ENCODE measurements around the gene PCDH9.

The PCDH9 gene

GRCh38 chr13:67014399-67014798 is 215.7 kb downstream of the PCDH9 start:
- no peak overlapping the region for H3K4me3 ChIP-seq (ENCODE audit: control insufficient read depth, low read depth, low read length)
- TF ChIP-seq CTCF (conservative IDR thresholded peaks at IDR 0.05; ENCODE audit: control insufficient read depth, insufficient read depth, low read depth, low read length) = no peak
- DNase-seq (ENCODE audit: low read depth) = no peak

- DNase-seq (ENCODE audit: low read depth) = no peak
- no peak overlapping the region for H3K4me3 ChIP-seq (ENCODE audit: control insufficient read depth, low read depth, low read length)
- TF ChIP-seq CTCF (conservative IDR thresholded peaks at IDR 0.05; ENCODE audit: control insufficient read depth, insufficient read depth, low read depth, low read length) = no peak
Measured at GRCh38 chr13:67013709-67014108, 216.4 kb downstream of the PCDH9 start.

GRCh38 chr13:67008075-67008668 is 222.0 kb downstream of the PCDH9 start:
- no peak overlapping the region for H3K4me3 ChIP-seq (ENCODE audit: control insufficient read depth, low read depth, low read length)
- no peak for DNase-seq (ENCODE audit: low read depth)
- no peak for TF ChIP-seq CTCF (conservative IDR thresholded peaks at IDR 0.05; ENCODE audit: control insufficient read depth, insufficient read depth, low read depth, low read length)

- no peak overlapping the region for H3K4me3 ChIP-seq (ENCODE audit: control insufficient read depth, low read depth, low read length)
- DNase-seq (ENCODE audit: low read depth) = no peak
- no peak for TF ChIP-seq CTCF (conservative IDR thresholded peaks at IDR 0.05; ENCODE audit: control insufficient read depth, insufficient read depth, low read depth, low read length)
Measured at GRCh38 chr13:67004511-67004910, 225.6 kb downstream of the PCDH9 start.

GRCh38 chr13:67003743-67004142 is 226.4 kb downstream of the PCDH9 start:
- no peak for TF ChIP-seq CTCF (conservative IDR thresholded peaks at IDR 0.05; ENCODE audit: control insufficient read depth, insufficient read depth, low read depth, low read length)
- H3K4me3 ChIP-seq (ENCODE audit: control insufficient read depth, low read depth, low read length) = no peak overlapping the region
- DNase-seq (ENCODE audit: low read depth) = no peak

- H3K4me3 ChIP-seq (ENCODE audit: control insufficient read depth, low read depth, low read length) = no peak overlapping the region
- no peak for TF ChIP-seq CTCF (conservative IDR thresholded peaks at IDR 0.05; ENCODE audit: control insufficient read depth, insufficient read depth, low read depth, low read length)
- no peak for DNase-seq (ENCODE audit: low read depth)
Measured at GRCh38 chr13:67001363-67001762, 228.8 kb downstream of the PCDH9 start.

- DNase-seq (ENCODE audit: low read depth) = no peak
Measured at GRCh38 chr13:66996503-66996902, 233.6 kb downstream of the PCDH9 start.

More at GRCh38 chr13:66996503-66996902, 233.6 kb downstream of the PCDH9 start:
- no peak overlapping the region for H3K4me3 ChIP-seq (ENCODE audit: control insufficient read depth, low read depth, low read length)
- TF ChIP-seq CTCF (conservative IDR thresholded peaks at IDR 0.05; ENCODE audit: control insufficient read depth, insufficient read depth, low read depth, low read length) = no peak
